ENCODE data around the gene NHP2.
"Not testable (repeated sequence)": the region's sequence is repeated elsewhere in the genome, so short reads cannot be mapped to it uniquely, and the experiment has no call there.

Gene NHP2

GRCh38 chr5:178129296-178129695 lies 24.4 kb downstream of the NHP2 start:
- no peak for DNase-seq

- DNase-seq = not testable (repeated sequence)
Observed at GRCh38 chr5:178127300-178128009, 26.2 kb downstream of the NHP2 start.

- DNase-seq = no peak
Observed at GRCh38 chr5:178126556-178126955, 27.1 kb downstream of the NHP2 start.

- DNase-seq = no peak
Observed at GRCh38 chr5:178125253-178125906, 28.3 kb downstream of the NHP2 start.

GRCh38 chr5:178123966-178124925 lies 29.4 kb downstream of the NHP2 start:
- DNase-seq = no peak

GRCh38 chr5:178123094-178123965 lies 30.4 kb downstream of the NHP2 start:
- DNase-seq = no peak

GRCh38 chr5:178122346-178122745 lies 31.3 kb downstream of the NHP2 start:
- DNase-seq = no peak

GRCh38 chr5:178121391-178122276 lies 32.1 kb downstream of the NHP2 start:
- DNase-seq = no peak

GRCh38 chr5:178120607-178121357 lies 32.9 kb downstream of the NHP2 start:
- DNase-seq = peak; percentile 84 to 88

GRCh38 chr5:178119915-178120606 lies 33.6 kb downstream of the NHP2 start:
- no peak for DNase-seq

- no peak for DNase-seq
Observed at GRCh38 chr5:178117923-178118701, 35.6 kb downstream of the NHP2 start.

- peak; percentile 88 to 92 for DNase-seq
Observed at GRCh38 chr5:178116143-178116885, 37.4 kb downstream of the NHP2 start.

GRCh38 chr5:178115814-178116142 lies 37.9 kb downstream of the NHP2 start:
- no peak for DNase-seq

GRCh38 chr5:178115136-178115813 lies 38.4 kb downstream of the NHP2 start:
- peak; percentile 40 to 47 for DNase-seq

- peak; percentile 65 to 66 for DNase-seq
Observed at GRCh38 chr5:178114325-178115135, 39.2 kb downstream of the NHP2 start.

GRCh38 chr5:178113841-178114324 lies 39.8 kb downstream of the NHP2 start:
- no peak for DNase-seq
